ENCODE data around the gene BICD1. TPM values are rescaled to one million over a fixed set of nuclear protein-coding genes. Genes with fewer than 3 reads are reported as not detected.

Gene BICD1
- total and polyA plus RNA-seq, 2 of the 13 experiments (the other 11 are each of a cell fraction or from before 2014, with no cell fraction given): 4.5 to 5.2 TPM

GRCh38 chr12:32365473-32366064, 258.9 kb downstream of the BICD1 start (continued):
- TF ChIP-seq GPBP1L1 (CRISPR knock-in tag; IDR thresholded peaks at IDR 0.05) (no peak), SMC3 (IDR thresholded peaks at IDR 0.05; ENCODE audit: low read length) (peak; percentile 88), TEAD3 (CRISPR knock-in tag; optimal IDR thresholded peaks at IDR 0.05; ENCODE audit: borderline replicate concordance) (no peak), SIX1 (CRISPR knock-in tag; IDR thresholded peaks at IDR 0.05; ENCODE audit: borderline replicate concordance) (no peak), HES4 (CRISPR knock-in tag; IDR thresholded peaks at IDR 0.05; ENCODE audit: borderline replicate concordance) (no peak), ZNF761 (CRISPR knock-in tag; conservative IDR thresholded peaks at IDR 0.05) (no peak)

DNA sequence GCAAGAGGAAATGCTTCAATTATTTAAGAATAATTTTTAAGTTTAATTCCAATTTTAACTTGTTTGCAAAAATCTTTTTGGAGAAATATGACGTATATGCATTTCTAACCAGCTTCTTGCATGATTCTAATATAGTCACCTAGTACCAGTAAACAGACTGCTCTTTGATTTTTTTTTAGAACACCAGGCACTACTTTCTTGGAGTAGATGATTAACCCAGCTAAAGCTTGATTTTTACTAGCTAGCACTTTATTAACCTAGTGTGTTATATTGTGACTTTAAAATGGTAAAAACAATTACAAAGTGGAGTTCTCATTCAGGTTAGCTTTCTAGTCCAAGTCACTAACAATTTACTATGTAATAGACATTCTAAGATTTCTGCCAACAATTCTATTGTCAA, 260.1 kb downstream of the BICD1 start:
- TF ChIP-seq, protein P1, sequence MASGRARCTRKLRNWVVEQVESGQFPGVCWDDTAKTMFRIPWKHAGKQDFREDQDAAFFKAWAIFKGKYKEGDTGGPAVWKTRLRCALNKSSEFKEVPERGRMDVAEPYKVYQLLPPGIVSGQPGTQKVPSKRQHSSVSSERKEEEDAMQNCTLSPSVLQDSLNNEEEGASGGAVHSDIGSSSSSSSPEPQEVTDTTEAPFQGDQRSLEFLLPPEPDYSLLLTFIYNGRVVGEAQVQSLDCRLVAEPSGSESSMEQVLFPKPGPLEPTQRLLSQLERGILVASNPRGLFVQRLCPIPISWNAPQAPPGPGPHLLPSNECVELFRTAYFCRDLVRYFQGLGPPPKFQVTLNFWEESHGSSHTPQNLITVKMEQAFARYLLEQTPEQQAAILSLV (CRISPR knock-in tag; IDR thresholded peaks at IDR 0.05; ENCODE audit: borderline replicate concordance): no peak
- no peak for TF ChIP-seq FUBP1 (CRISPR knock-in tag; IDR thresholded peaks at IDR 0.05; ENCODE audit: borderline replicate concordance)
- TF ChIP-seq, protein P2, sequence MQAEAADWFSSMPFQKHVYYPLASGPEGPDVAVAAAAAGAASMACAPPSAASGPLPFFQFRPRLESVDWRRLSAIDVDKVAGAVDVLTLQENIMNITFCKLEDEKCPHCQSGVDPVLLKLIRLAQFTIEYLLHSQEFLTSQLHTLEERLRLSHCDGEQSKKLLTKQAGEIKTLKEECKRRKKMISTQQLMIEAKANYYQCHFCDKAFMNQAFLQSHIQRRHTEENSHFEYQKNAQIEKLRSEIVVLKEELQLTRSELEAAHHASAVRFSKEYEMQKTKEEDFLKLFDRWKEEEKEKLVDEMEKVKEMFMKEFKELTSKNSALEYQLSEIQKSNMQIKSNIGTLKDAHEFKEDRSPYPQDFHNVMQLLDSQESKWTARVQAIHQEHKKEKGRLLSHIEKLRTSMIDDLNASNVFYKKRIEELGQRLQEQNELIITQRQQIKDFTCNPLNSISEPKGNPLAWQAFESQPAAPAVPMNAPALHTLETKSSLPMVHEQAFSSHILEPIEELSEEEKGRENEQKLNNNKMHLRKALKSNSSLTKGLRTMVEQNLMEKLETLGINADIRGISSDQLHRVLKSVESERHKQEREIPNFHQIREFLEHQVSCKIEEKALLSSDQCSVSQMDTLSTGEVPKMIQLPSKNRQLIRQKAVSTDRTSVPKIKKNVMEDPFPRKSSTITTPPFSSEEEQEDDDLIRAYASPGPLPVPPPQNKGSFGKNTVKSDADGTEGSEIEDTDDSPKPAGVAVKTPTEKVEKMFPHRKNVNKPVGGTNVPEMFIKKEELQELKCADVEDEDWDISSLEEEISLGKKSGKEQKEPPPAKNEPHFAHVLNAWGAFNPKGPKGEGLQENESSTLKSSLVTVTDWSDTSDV (CRISPR knock-in tag; IDR thresholded peaks at IDR 0.05): no peak
- no peak for TF ChIP-seq FOXK1 (CRISPR knock-in tag; IDR thresholded peaks at IDR 0.05; ENCODE audit: borderline replicate concordance, low read depth)
- TF ChIP-seq SP2 (CRISPR knock-in tag; IDR thresholded peaks at IDR 0.05): no peak
- no peak for TF ChIP-seq NFATC3 (CRISPR knock-in tag; IDR thresholded peaks at IDR 0.05)
- TF ChIP-seq, protein P3, sequence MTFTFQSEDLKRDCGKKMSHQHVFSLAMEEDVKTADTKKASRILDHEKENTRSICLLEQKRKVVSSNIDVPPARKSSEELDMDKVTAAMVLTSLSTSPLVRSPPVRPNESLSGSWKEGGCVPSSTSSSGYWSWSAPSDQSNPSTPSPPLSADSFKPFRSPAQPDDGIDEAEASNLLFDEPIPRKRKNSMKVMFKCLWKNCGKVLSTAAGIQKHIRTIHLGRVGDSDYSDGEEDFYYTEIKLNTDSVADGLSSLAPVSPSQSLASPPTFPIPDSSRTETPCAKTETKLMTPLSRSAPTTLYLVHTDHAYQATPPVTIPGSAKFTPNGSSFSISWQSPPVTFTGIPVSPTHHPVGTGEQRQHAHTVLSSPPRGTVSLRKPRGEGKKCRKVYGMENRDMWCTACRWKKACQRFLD (CRISPR knock-in tag; IDR thresholded peaks at IDR 0.05; ENCODE audit: borderline replicate concordance): no peak
- BruUV-seq (replicated peaks): no TSS peak

More for the DNA sequence above, 260.1 kb downstream of the BICD1 start:
- no peak overlapping the region for H3K27ac ChIP-seq (ENCODE audit: extremely low read length, insufficient read depth, low read length)
- H3K4me3 ChIP-seq (replicated peaks in 1 of 3; ENCODE audit: insufficient read depth in 1 of 3, low read depth in 2 of 3, low read length in 3 of 3): no peak overlapping the region
- no peak overlapping the region for H3K4me2 ChIP-seq (ENCODE audit: low read depth, low read length)
- FAIRE-seq (no peak), ATAC-seq (no peak), DNase-seq (ENCODE audit: low spot score) (no peak)
- H3K4me1 ChIP-seq (ENCODE audit: insufficient read depth, low read length): peaks cover 15% of the 10 kb centered on the region
- POLR2A ChIA-PET: no interaction called here
- H3K27me3 ChIP-seq (ENCODE audit: control insufficient read depth in 1 of 2, insufficient read depth in 2 of 2, low read length in 2 of 2): no peaks in the 10 kb centered on the region
- intact Hi-C loops (cut with micrococcal nuclease; ENCODE audit: unreplicated experiment): loop anchor here (5.0 kb wide), 2 partner anchors 91 to 391 kb away; partner anchors contain the start of gene YARS2
- 32% methylated on average over 1 of the region's 1 CpG for WGBS (ENCODE audit: low lambda C conversion rate)
- no peaks in the 10 kb centered on the region for H3K79me2 ChIP-seq (ENCODE audit: insufficient read depth, low read length)
- CTCF ChIA-PET (ENCODE audit: low intra/inter-chr PET ratio, low total read pairs): no interaction called here
- in situ Hi-C loops (cut with HindIII; ENCODE audit: extremely low pct_ligation_motif_present, low pct_unique_long_range_greater_than_20kb): loop anchor here (10.0 kb wide), 1 partner anchor 308 kb away; the partner anchor contains the start of gene DNM1L
- no peak overlapping the region for H3K9ac ChIP-seq (ENCODE audit: insufficient read depth, low read depth, low read length)
- H4K20me1 ChIP-seq (ENCODE audit: insufficient read depth, low read length): no peaks in the 10 kb centered on the region
- H3K9me3 ChIP-seq (ENCODE audit: low read length): no peaks in the 10 kb centered on the region
- H2AFZ ChIP-seq (ENCODE audit: low read length): no peak overlapping the region
- no peaks in the 10 kb centered on the region for H3K36me3 ChIP-seq (replicated peaks in 1 of 2; ENCODE audit: control insufficient read depth in 1 of 2, insufficient read depth in 2 of 2, low read length in 2 of 2)

Measured in HepG2 (cell line).